ENCODE data around the gene TMEM218. TPM values are rescaled to one million over a fixed set of nuclear protein-coding genes. Genes with fewer than 3 reads are reported as not detected.

Gene TMEM218
- total and polyA plus RNA-seq, 10 of the 15 experiments (the other 5 are each of a cell fraction or from before 2014, with no cell fraction given): 11.2 to 50.3 (median 28.8) TPM

DNA sequence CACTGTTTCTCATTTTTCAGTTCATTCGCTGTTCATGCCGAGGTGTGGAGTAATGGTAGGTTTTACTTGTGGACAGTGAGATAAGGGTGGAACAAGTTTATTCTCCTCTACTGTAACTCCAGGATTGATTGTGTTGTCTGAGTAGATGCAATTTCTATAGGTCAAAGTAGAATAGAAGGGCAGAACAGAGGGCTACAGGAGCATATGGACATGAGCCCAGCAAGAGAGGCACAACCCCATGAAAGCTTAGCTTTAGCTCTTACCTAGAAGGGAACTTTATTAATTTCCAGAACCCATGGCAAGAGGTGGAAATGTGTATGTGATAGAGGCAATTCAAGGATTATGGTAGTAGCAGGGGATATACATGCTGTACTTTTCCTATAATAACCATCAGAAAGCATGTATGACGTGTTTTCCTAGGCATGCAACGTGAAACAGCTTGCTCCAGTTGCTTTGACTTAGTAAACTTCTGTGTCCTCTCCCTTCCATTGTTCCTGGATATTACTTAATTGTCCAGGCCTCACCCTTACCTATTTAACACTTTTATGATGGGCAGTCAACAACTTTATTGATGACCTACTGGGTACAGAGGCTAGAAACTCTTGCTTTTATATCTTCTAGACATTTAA lies 62.1 kb downstream of the TMEM218 start:
- H3K36me3 ChIP-seq (ENCODE audit: control insufficient read depth in 2 of 2, insufficient read depth in 2 of 2, low read length in 1 of 2): no peaks in the 10 kb centered on the region
- FAIRE-seq (no peak), ATAC-seq (no peak), DNase-seq (ENCODE audit: low read depth, low spot score) (no peak)
- ChIA-PET CTCF (interaction anchor here (1.3 kb wide), 1 partner anchor 91 kb away, joined by 3 read pairs; no protein-coding TSS in a partner anchor), RAD21 (ENCODE audit: unreplicated experiment) (no interaction called here), SMC1A (ENCODE audit: uncharacterized antibody, unreplicated experiment) (interaction anchor here (1.3 kb wide), 1 partner anchor 57 kb away, joined by 3 read pairs; no protein-coding TSS in a partner anchor), POLR2A (no interaction called here)
- no peak overlapping the region for H3K9ac ChIP-seq (ENCODE audit: control insufficient read depth, insufficient read depth, low read length)
- 63% methylated on average over 4 of the region's 4 CpGs for WGBS (ENCODE audit: insufficient coverage, insufficient replicate concordance, low lambda C conversion rate, missing lambda C conversion rate)
- H3K4me1 ChIP-seq (ENCODE audit: control insufficient read depth, insufficient read depth, low read length): no peaks in the 10 kb centered on the region
- no peaks in the 10 kb centered on the region for H3K27me3 ChIP-seq (replicated peaks in 1 of 2; ENCODE audit: control insufficient read depth in 2 of 2, insufficient read depth in 2 of 2, low read length in 1 of 2)
- H2AFZ ChIP-seq (ENCODE audit: control insufficient read depth, low read depth, low read length): no peak overlapping the region
- H3K79me2 ChIP-seq (ENCODE audit: control insufficient read depth, insufficient read depth, low read length): no peaks in the 10 kb centered on the region
- H3K4me3 ChIP-seq: no peak overlapping the region
- no peaks in the 10 kb centered on the region for H4K20me1 ChIP-seq (ENCODE audit: control insufficient read depth, insufficient read depth)
- H3K27ac ChIP-seq (ENCODE audit: control insufficient read depth, insufficient read depth): no peak overlapping the region
- no TSS peak for BruUV-seq (replicated peaks)
- H3K9me3 ChIP-seq (replicated peaks; ENCODE audit: control insufficient read depth, insufficient read depth, low read length): no peaks in the 10 kb centered on the region; the same call in 2 of the 3 replicates
- in situ Hi-C loops (cut with MboI): no loop called here
- no peak for TF ChIP-seq POLR2AphosphoS2 (IDR thresholded peaks at IDR 0.05; ENCODE audit: low read depth, low read length)
- TF ChIP-seq, protein P1, sequence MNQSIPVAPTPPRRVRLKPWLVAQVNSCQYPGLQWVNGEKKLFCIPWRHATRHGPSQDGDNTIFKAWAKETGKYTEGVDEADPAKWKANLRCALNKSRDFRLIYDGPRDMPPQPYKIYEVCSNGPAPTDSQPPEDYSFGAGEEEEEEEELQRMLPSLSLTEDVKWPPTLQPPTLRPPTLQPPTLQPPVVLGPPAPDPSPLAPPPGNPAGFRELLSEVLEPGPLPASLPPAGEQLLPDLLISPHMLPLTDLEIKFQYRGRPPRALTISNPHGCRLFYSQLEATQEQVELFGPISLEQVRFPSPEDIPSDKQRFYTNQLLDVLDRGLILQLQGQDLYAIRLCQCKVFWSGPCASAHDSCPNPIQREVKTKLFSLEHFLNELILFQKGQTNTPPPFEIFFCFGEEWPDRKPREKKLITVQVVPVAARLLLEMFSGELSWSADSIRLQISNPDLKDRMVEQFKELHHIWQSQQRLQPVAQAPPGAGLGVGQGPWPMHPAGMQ (IDR thresholded peaks at IDR 0.05; ENCODE audit: borderline replicate concordance): no peak
- TF ChIP-seq TCF7 (IDR thresholded peaks at IDR 0.05; ENCODE audit: borderline replicate concordance): no peak
- TF ChIP-seq, protein P2, sequence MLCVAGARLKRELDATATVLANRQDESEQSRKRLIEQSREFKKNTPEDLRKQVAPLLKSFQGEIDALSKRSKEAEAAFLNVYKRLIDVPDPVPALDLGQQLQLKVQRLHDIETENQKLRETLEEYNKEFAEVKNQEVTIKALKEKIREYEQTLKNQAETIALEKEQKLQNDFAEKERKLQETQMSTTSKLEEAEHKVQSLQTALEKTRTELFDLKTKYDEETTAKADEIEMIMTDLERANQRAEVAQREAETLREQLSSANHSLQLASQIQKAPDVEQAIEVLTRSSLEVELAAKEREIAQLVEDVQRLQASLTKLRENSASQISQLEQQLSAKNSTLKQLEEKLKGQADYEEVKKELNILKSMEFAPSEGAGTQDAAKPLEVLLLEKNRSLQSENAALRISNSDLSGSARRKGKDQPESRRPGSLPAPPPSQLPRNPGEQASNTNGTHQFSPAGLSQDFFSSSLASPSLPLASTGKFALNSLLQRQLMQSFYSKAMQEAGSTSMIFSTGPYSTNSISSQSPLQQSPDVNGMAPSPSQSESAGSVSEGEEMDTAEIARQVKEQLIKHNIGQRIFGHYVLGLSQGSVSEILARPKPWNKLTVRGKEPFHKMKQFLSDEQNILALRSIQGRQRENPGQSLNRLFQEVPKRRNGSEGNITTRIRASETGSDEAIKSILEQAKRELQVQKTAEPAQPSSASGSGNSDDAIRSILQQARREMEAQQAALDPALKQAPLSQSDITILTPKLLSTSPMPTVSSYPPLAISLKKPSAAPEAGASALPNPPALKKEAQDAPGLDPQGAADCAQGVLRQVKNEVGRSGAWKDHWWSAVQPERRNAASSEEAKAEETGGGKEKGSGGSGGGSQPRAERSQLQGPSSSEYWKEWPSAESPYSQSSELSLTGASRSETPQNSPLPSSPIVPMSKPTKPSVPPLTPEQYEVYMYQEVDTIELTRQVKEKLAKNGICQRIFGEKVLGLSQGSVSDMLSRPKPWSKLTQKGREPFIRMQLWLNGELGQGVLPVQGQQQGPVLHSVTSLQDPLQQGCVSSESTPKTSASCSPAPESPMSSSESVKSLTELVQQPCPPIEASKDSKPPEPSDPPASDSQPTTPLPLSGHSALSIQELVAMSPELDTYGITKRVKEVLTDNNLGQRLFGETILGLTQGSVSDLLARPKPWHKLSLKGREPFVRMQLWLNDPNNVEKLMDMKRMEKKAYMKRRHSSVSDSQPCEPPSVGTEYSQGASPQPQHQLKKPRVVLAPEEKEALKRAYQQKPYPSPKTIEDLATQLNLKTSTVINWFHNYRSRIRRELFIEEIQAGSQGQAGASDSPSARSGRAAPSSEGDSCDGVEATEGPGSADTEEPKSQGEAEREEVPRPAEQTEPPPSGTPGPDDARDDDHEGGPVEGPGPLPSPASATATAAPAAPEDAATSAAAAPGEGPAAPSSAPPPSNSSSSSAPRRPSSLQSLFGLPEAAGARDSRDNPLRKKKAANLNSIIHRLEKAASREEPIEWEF (IDR thresholded peaks at IDR 0.05; ENCODE audit: insufficient replicate concordance, low read depth, low read length): no peak
- no peak for TF ChIP-seq MYB (IDR thresholded peaks at IDR 0.05; ENCODE audit: borderline replicate concordance, low read depth, low read length)
- no peak overlapping the region for H3K4me2 ChIP-seq (ENCODE audit: control insufficient read depth, insufficient read depth)
- intact Hi-C loops (cut with micrococcal nuclease; ENCODE audit: unreplicated experiment): no loop called here

Other genes with a start within 250 kb of the TMEM218 start
- 0.23 and 0.65 TPM in 2 replicates for gene ROBO3, start 246.2 kb downstream of the TMEM218 start, total RNA-seq (2014; rRNA removed)
- gene ROBO3, start 246.2 kb downstream of the TMEM218 start, total RNA-seq (2014; rRNA removed; fragmentation: Illumina TruSeq; extraction: Trizol): 0.31 TPM in 1 of 2 replicates, not detected in the other
- gene ROBO3, start 246.2 kb downstream of the TMEM218 start, total RNA-seq (2021): 0.24 and 0.36 TPM in 2 replicates
- 0.18 and 0.32 TPM in 2 replicates for gene ROBO3, start 246.2 kb downstream of the TMEM218 start, polyA plus RNA-seq (2011; rRNA removed)
- gene ROBO3, start 246.2 kb downstream of the TMEM218 start, polyA plus RNA-seq (2014; fragmentation: Illumina TruSeq; extraction: Trizol): 0.10 TPM in 1 of 2 replicates, not detected in the other
- gene ROBO3, start 246.2 kb downstream of the TMEM218 start, polyA plus RNA-seq (2014; fragmentation: Nextera tagmentation; extraction: Ambion mirVana): not detected
- 0.63 and 0.67 TPM in 2 replicates for gene ROBO3, start 246.2 kb downstream of the TMEM218 start, polyA plus RNA-seq (2014; rRNA removed)
- under 1 TPM; 0.31 to 0.63 TPM for gene ROBO3, start 246.2 kb downstream of the TMEM218 start, polyA plus RNA-seq (2016; fragmentation: Nextera tagmentation; extraction: Ambion mirVana)
- gene ROBO4, start 213.8 kb downstream of the TMEM218 start, total RNA-seq (2014; rRNA removed): not detected in 2 replicates
- gene ROBO4, start 213.8 kb downstream of the TMEM218 start, total RNA-seq (2014; rRNA removed; fragmentation: Illumina TruSeq; extraction: Trizol): not detected in 2 replicates
- gene ROBO4, start 213.8 kb downstream of the TMEM218 start, total RNA-seq (2021): 0.21 TPM in 1 of 2 replicates, not detected in the other
- not detected in 2 replicates for gene ROBO4, start 213.8 kb downstream of the TMEM218 start, polyA plus RNA-seq (2011; rRNA removed)
- gene ROBO4, start 213.8 kb downstream of the TMEM218 start, polyA plus RNA-seq (2014; fragmentation: Illumina TruSeq; extraction: Trizol): not detected in 2 replicates
- not detected for gene ROBO4, start 213.8 kb downstream of the TMEM218 start, polyA plus RNA-seq (2014; fragmentation: Nextera tagmentation; extraction: Ambion mirVana)
- not detected in 2 replicates for gene ROBO4, start 213.8 kb downstream of the TMEM218 start, polyA plus RNA-seq (2014; rRNA removed)
- gene ROBO4, start 213.8 kb downstream of the TMEM218 start, polyA plus RNA-seq (2016; fragmentation: Nextera tagmentation; extraction: Ambion mirVana): not detected
- not detected in 2 replicates for gene HEPN1, start 192.4 kb downstream of the TMEM218 start, total RNA-seq (2014; rRNA removed)
- gene HEPN1, start 192.4 kb downstream of the TMEM218 start, total RNA-seq (2014; rRNA removed; fragmentation: Illumina TruSeq; extraction: Trizol): not detected in 2 replicates
- not detected in 2 replicates for gene HEPN1, start 192.4 kb downstream of the TMEM218 start, total RNA-seq (2021)
- gene HEPN1, start 192.4 kb downstream of the TMEM218 start, polyA plus RNA-seq (2011; rRNA removed): not detected in 2 replicates
- not detected in 2 replicates for gene HEPN1, start 192.4 kb downstream of the TMEM218 start, polyA plus RNA-seq (2014; fragmentation: Illumina TruSeq; extraction: Trizol)
- gene HEPN1, start 192.4 kb downstream of the TMEM218 start, polyA plus RNA-seq (2014; fragmentation: Nextera tagmentation; extraction: Ambion mirVana): not detected
- not detected in 2 replicates for gene HEPN1, start 192.4 kb downstream of the TMEM218 start, polyA plus RNA-seq (2014; rRNA removed)
- not detected for gene HEPN1, start 192.4 kb downstream of the TMEM218 start, polyA plus RNA-seq (2016; fragmentation: Nextera tagmentation; extraction: Ambion mirVana)
- gene HEPACAM, start 175.6 kb downstream of the TMEM218 start, total RNA-seq (2014; rRNA removed): not detected in 2 replicates
- gene HEPACAM, start 175.6 kb downstream of the TMEM218 start, total RNA-seq (2014; rRNA removed; fragmentation: Illumina TruSeq; extraction: Trizol): not detected in 2 replicates
- gene HEPACAM, start 175.6 kb downstream of the TMEM218 start, total RNA-seq (2021): 0.08 TPM in 1 of 2 replicates, not detected in the other
- gene HEPACAM, start 175.6 kb downstream of the TMEM218 start, polyA plus RNA-seq (2011; rRNA removed): 0.03 TPM in 1 of 2 replicates, not detected in the other
- gene HEPACAM, start 175.6 kb downstream of the TMEM218 start, polyA plus RNA-seq (2014; fragmentation: Illumina TruSeq; extraction: Trizol): not detected in 2 replicates
- gene HEPACAM, start 175.6 kb downstream of the TMEM218 start, polyA plus RNA-seq (2014; fragmentation: Nextera tagmentation; extraction: Ambion mirVana): not detected
- not detected in 2 replicates for gene HEPACAM, start 175.6 kb downstream of the TMEM218 start, polyA plus RNA-seq (2014; rRNA removed)
- gene HEPACAM, start 175.6 kb downstream of the TMEM218 start, polyA plus RNA-seq (2016; fragmentation: Nextera tagmentation; extraction: Ambion mirVana): not detected
- 3.2 and 3.3 TPM in 2 replicates for gene CCDC15, start 157.4 kb downstream of the TMEM218 start, total RNA-seq (2014; rRNA removed)
- gene CCDC15, start 157.4 kb downstream of the TMEM218 start, total RNA-seq (2014; rRNA removed; fragmentation: Illumina TruSeq; extraction: Trizol): 5.3 and 5.4 TPM in 2 replicates
- gene CCDC15, start 157.4 kb downstream of the TMEM218 start, total RNA-seq (2021): 2.3 and 3.2 TPM in 2 replicates
- gene CCDC15, start 157.4 kb downstream of the TMEM218 start, polyA plus RNA-seq (2011; rRNA removed): 3.4 and 5.9 TPM in 2 replicates
- 3.8 and 5.7 TPM in 2 replicates for gene CCDC15, start 157.4 kb downstream of the TMEM218 start, polyA plus RNA-seq (2014; fragmentation: Illumina TruSeq; extraction: Trizol)
- gene CCDC15, start 157.4 kb downstream of the TMEM218 start, polyA plus RNA-seq (2014; fragmentation: Nextera tagmentation; extraction: Ambion mirVana): 1 to 10 TPM; 2.0 to 2.8 TPM
- 1.6 and 2.1 TPM in 2 replicates for gene CCDC15, start 157.4 kb downstream of the TMEM218 start, polyA plus RNA-seq (2014; rRNA removed)
- gene CCDC15, start 157.4 kb downstream of the TMEM218 start, polyA plus RNA-seq (2016; fragmentation: Nextera tagmentation; extraction: Ambion mirVana): 1 to 10 TPM; 4.1 to 4.4 TPM
- 2.4 and 2.7 TPM in 2 replicates for gene SLC37A2, start 48.3 kb downstream of the TMEM218 start, total RNA-seq (2014; rRNA removed)
- gene SLC37A2, start 48.3 kb downstream of the TMEM218 start, total RNA-seq (2014; rRNA removed; fragmentation: Illumina TruSeq; extraction: Trizol): 1.3 and 1.4 TPM in 2 replicates
- 3.0 and 3.4 TPM in 2 replicates for gene SLC37A2, start 48.3 kb downstream of the TMEM218 start, total RNA-seq (2021)
- 8.3 and 9.8 TPM in 2 replicates for gene SLC37A2, start 48.3 kb downstream of the TMEM218 start, polyA plus RNA-seq (2011; rRNA removed)
- gene SLC37A2, start 48.3 kb downstream of the TMEM218 start, polyA plus RNA-seq (2014; fragmentation: Illumina TruSeq; extraction: Trizol): 1.4 and 1.7 TPM in 2 replicates
- under 1 TPM; 0.26 to 0.29 TPM for gene SLC37A2, start 48.3 kb downstream of the TMEM218 start, polyA plus RNA-seq (2014; fragmentation: Nextera tagmentation; extraction: Ambion mirVana)
- gene SLC37A2, start 48.3 kb downstream of the TMEM218 start, polyA plus RNA-seq (2014; rRNA removed): 2.5 and 2.7 TPM in 2 replicates
- 1 to 10 TPM in 1 of 2 experiments, under 1 TPM in 1; 0.99 to 2.3 TPM for gene SLC37A2, start 48.3 kb downstream of the TMEM218 start, polyA plus RNA-seq (2016; fragmentation: Nextera tagmentation; extraction: Ambion mirVana)
- gene PKNOX2, start 53.1 kb upstream of the TMEM218 start, total RNA-seq (2014; rRNA removed): not detected in 2 replicates
- not detected in 2 replicates for gene PKNOX2, start 53.1 kb upstream of the TMEM218 start, total RNA-seq (2014; rRNA removed; fragmentation: Illumina TruSeq; extraction: Trizol)
- not detected in 2 replicates for gene PKNOX2, start 53.1 kb upstream of the TMEM218 start, total RNA-seq (2021)
- not detected in 2 replicates for gene PKNOX2, start 53.1 kb upstream of the TMEM218 start, polyA plus RNA-seq (2011; rRNA removed)
- not detected in 2 replicates for gene PKNOX2, start 53.1 kb upstream of the TMEM218 start, polyA plus RNA-seq (2014; fragmentation: Illumina TruSeq; extraction: Trizol)
- gene PKNOX2, start 53.1 kb upstream of the TMEM218 start, polyA plus RNA-seq (2014; fragmentation: Nextera tagmentation; extraction: Ambion mirVana): not detected
- gene PKNOX2, start 53.1 kb upstream of the TMEM218 start, polyA plus RNA-seq (2014; rRNA removed): not detected in 2 replicates
- not detected for gene PKNOX2, start 53.1 kb upstream of the TMEM218 start, polyA plus RNA-seq (2016; fragmentation: Nextera tagmentation; extraction: Ambion mirVana)